H1 (cell line): ENCODE data around the gene HIVEP2. TPM values are rescaled to one million over a fixed set of nuclear protein-coding genes. Genes with fewer than 3 reads are reported as not detected.

Experiments
- CTCF ChIA-PET: fragments of 300-600 bp; sonication (Branson Sonifier 250); formaldehyde crosslinking; loops from one replicate; lab custom pipeline; 2021; ENCODE audit not compliant: partially characterized antibody; lab: Charles Lee
- POLR2A ChIA-PET: fragments of 300-600 bp; sonication (Branson Sonifier 250); formaldehyde crosslinking; loops from one replicate; lab custom pipeline; 2021; ENCODE audit warnings: inconsistent platforms; ENCODE audit not compliant: partially characterized antibody; lab: Charles Lee
- DNase-seq, 2 experiments: peaks; one replicate each; pipeline versions ENCODE4 v3.0.0 to v3.0.0-alpha.2; 2010 to 2022; ENCODE audit warnings: low spot score in 2 of 2, low read depth in 1 of 2, mixed read lengths in 1 of 2
- FAIRE-seq: peaks from 2 replicates; lab custom pipeline; 2011; peaks lifted over from hg19 to GRCh38; lab: Jason Lieb, UNC
- H2AFZ ChIP-seq: 2 replicates; pipeline ENCODE4 v1.8.1; 2012; ENCODE audit warnings: low read length, inconsistent platforms
- H2AK5ac ChIP-seq: 2 replicates; pipeline ENCODE4 v1.6.1; 2013; ENCODE audit warnings: low read depth, low read length
- H2BK120ac ChIP-seq: replicated peaks from 2 replicates; pipeline ENCODE3; 2013; ENCODE audit warnings: low read depth, low read length, inconsistent platforms
- H2BK12ac ChIP-seq: 2 replicates; pipeline ENCODE4 v1.6.1; 2013; ENCODE audit warnings: low read depth, low read length
- H2BK15ac ChIP-seq: 2 replicates; pipeline ENCODE4 v1.6.1; 2013; ENCODE audit warnings: low read length
- H2BK20ac ChIP-seq: 2 replicates; pipeline ENCODE4 v1.6.1; 2013; ENCODE audit warnings: low read length
- H2BK5ac ChIP-seq: 2 replicates; pipeline ENCODE4 v1.6.1; 2013; ENCODE audit warnings: low read depth, low read length
- H3K14ac ChIP-seq: 2 replicates; pipeline ENCODE4 v1.6.1; 2013; ENCODE audit warnings: inconsistent platforms; ENCODE audit not compliant: insufficient read length
- H3K18ac ChIP-seq: 2 replicates; pipeline ENCODE4 v1.6.1; 2013; ENCODE audit warnings: low read length; ENCODE audit errors: extremely low read depth
- H3K23ac ChIP-seq: 2 replicates; pipeline ENCODE4 v1.6.1; 2013; ENCODE audit warnings: inconsistent platforms; ENCODE audit not compliant: insufficient read length
- H3K23me2 ChIP-seq: 2 replicates; pipeline ENCODE4 v1.6.1; 2013; ENCODE audit warnings: low read depth, low read length
- H3K27ac ChIP-seq: 2 replicates; pipeline ENCODE4 v1.6.1; 2011; ENCODE audit warnings: low read depth, low read length, inconsistent platforms
- H3K27me3 ChIP-seq, 4 experiments: replicated peaks in 1 of 4; 1 replicate in 1 of 4; 2 replicates in 3 of 4; pipeline versions ENCODE4 v1.6.1 to v1.8.1; 2011 to 2013; ENCODE audit warnings: low read length in 3 of 4, mild to moderate bottlenecking in 3 of 4, inconsistent platforms in 2 of 4, mixed read lengths in 2 of 4, moderate library complexity in 1 of 4; ENCODE audit not compliant: control insufficient read depth in 3 of 4, insufficient read depth in 3 of 4; ENCODE audit errors: extremely low read depth in 1 of 4
- H3K36me3 ChIP-seq, 4 experiments: 2 replicates each; pipeline versions ENCODE4 v1.6.1 to v1.8.1; 2011 to 2013; ENCODE audit warnings: mild to moderate bottlenecking in 4 of 4, low read length in 3 of 4, moderate library complexity in 2 of 4, control low read depth in 1 of 4, inconsistent platforms in 1 of 4; ENCODE audit not compliant: insufficient read depth in 4 of 4, control insufficient read depth in 2 of 4
- H3K4ac ChIP-seq: replicated peaks from 2 replicates; pipeline ENCODE3; 2013; ENCODE audit warnings: low read length, low read depth, mixed read lengths, inconsistent platforms; ENCODE audit not compliant: insufficient read length
- H3K4me1 ChIP-seq, 4 experiments: replicated peaks in 1 of 4; 1 replicate in 1 of 4; 2 replicates in 3 of 4; pipeline versions ENCODE4 v1.6.1 to v1.8.1; 2011 to 2013; ENCODE audit warnings: low read length in 3 of 4, inconsistent platforms in 2 of 4, mixed read lengths in 1 of 4; ENCODE audit not compliant: insufficient read depth in 4 of 4, control insufficient read depth in 3 of 4
- H3K4me2 ChIP-seq, 2 experiments: 2 replicates each; pipeline versions ENCODE4 v1.6.1 to v1.8.1; 2011 to 2013; ENCODE audit warnings: low read depth in 2 of 2, low read length in 2 of 2, control low read depth in 1 of 2, inconsistent platforms in 1 of 2, mild to moderate bottlenecking in 1 of 2; ENCODE audit not compliant: insufficient read depth in 1 of 2
- H3K4me3 ChIP-seq, 4 experiments: fragments of 200-600, 300-600 bp in 1 of 4; sonication (generic), shearing (Covaris generic), sonication (Bioruptor Twin) in 1 of 4; 2 replicates each; pipeline versions ENCODE4 v1.5.1 to v1.8.1; 2011 to 2016; ENCODE audit warnings: low read length in 4 of 4, low read depth in 3 of 4, control low read depth in 2 of 4, inconsistent platforms in 2 of 4, mild to moderate bottlenecking in 2 of 4, mixed read lengths in 1 of 4, moderate library complexity in 1 of 4; ENCODE audit not compliant: insufficient read depth in 2 of 4; ENCODE audit errors: extremely low read depth in 1 of 4
- H3K56ac ChIP-seq: replicated peaks from 2 replicates; pipeline ENCODE3; 2013; ENCODE audit warnings: low read depth, mild to moderate bottlenecking, mixed read lengths, low read length, inconsistent platforms; ENCODE audit not compliant: insufficient read length
- H3K79me1 ChIP-seq: 2 replicates; pipeline ENCODE4 v1.6.1; 2013; ENCODE audit warnings: low read depth, low read length, control low read depth
- H3K79me2 ChIP-seq, 2 experiments: 2 replicates each; pipeline versions ENCODE4 v1.6.1 to v1.8.1; 2012 to 2013; ENCODE audit warnings: low read length in 2 of 2, mild to moderate bottlenecking in 2 of 2, inconsistent platforms in 1 of 2; ENCODE audit not compliant: insufficient read depth in 2 of 2, control insufficient read depth in 1 of 2
- H3K9ac ChIP-seq, 4 experiments: replicated peaks in 1 of 4; 1 replicate in 1 of 4; 2 replicates in 3 of 4; pipeline versions ENCODE4 v1.6.1 to v1.8.1; 2011 to 2013; ENCODE audit warnings: low read depth in 3 of 4, low read length in 3 of 4, control low read depth in 2 of 4, mild to moderate bottlenecking in 2 of 4, moderate library complexity in 2 of 4, inconsistent platforms in 1 of 4; ENCODE audit errors: extremely low read depth in 1 of 4
- H3K9me3 ChIP-seq, 2 experiments: 2 replicates each; pipeline versions ENCODE4 v1.6.1 to v1.8.1; 2012 to 2013; ENCODE audit warnings: mild to moderate bottlenecking in 2 of 2, moderate library complexity in 2 of 2, control low read depth in 1 of 2, inconsistent platforms in 1 of 2, low read depth in 1 of 2, low read length in 1 of 2, mixed read lengths in 1 of 2; ENCODE audit not compliant: insufficient read depth in 2 of 2
- H4K20me1 ChIP-seq, 2 experiments: replicated peaks in 1 of 2; 2 replicates each; pipeline versions ENCODE3 to v1.8.1; 2011 to 2013; ENCODE audit warnings: inconsistent platforms in 2 of 2, low read length in 2 of 2, mild to moderate bottlenecking in 1 of 2; ENCODE audit not compliant: insufficient read depth in 2 of 2, control insufficient read depth in 1 of 2
- H4K5ac ChIP-seq: 2 replicates; pipeline ENCODE4 v1.6.1; 2013; ENCODE audit warnings: low read length, low read depth, mixed read lengths, inconsistent platforms; ENCODE audit not compliant: insufficient read length
- H4K8ac ChIP-seq: 2 replicates; pipeline ENCODE4 v1.8.0; 2013; ENCODE audit warnings: mild to moderate bottlenecking, moderate library complexity, low read length, inconsistent platforms; ENCODE audit not compliant: insufficient read depth; ENCODE audit errors: extremely low read depth
- H4K91ac ChIP-seq: replicated peaks from 2 replicates; pipeline ENCODE3; 2013; ENCODE audit warnings: low read length, mixed read lengths, inconsistent platforms; ENCODE audit not compliant: insufficient read length
- ATF2 ChIP-seq: IDR thresholded peaks from 2 replicates; pipeline ENCODE4 v1.6.1; 2012; ENCODE audit warnings: low read length, inconsistent platforms
- CEBPB ChIP-seq: IDR thresholded peaks from 2 replicates; pipeline ENCODE4 v1.6.1; 2012; ENCODE audit warnings: low read depth, low read length
- CREB1 ChIP-seq: IDR thresholded peaks from 2 replicates; pipeline ENCODE4 v1.6.1; 2012; ENCODE audit warnings: inconsistent platforms
- RXRA ChIP-seq: IDR thresholded peaks from 2 replicates; pipeline ENCODE4 v1.6.1; 2011; ENCODE audit warnings: low read depth, mild to moderate bottlenecking, low read length, moderate library complexity; ENCODE audit not compliant: insufficient read depth
- WGBS, 2 experiments: shearing (Covaris generic) in 1 of 2; methylation state at CpG; one replicate each; pipeline versions ENCODE4 v1.1.6 to v1.1.7; 2013 to 2015; ENCODE audit warnings: low lambda C conversion rate in 2 of 2, mixed read lengths in 2 of 2, inconsistent platforms in 1 of 2, low coverage in 1 of 2, missing lambda C conversion rate in 1 of 2; ENCODE audit not compliant: insufficient replicate concordance in 2 of 2, insufficient coverage in 1 of 2, insufficient read length in 1 of 2; ENCODE audit errors: extremely low coverage in 1 of 2, missing lambda C conversion rate in 1 of 2; 5-methylcytosine and 5-hydroxymethylcytosine counted together
- polyA plus RNA-seq, 7 experiments: library from polyadenylated mRNA; depleted of rRNA in 3 of 7; stranded (reverse) in 5 of 7; unstranded in 2 of 7; fragments of >200 nt in 5 of 7; fragments of 200-250 nt in 2 of 7; gene quantifications; 1 replicate in 5 of 7; 2 replicates in 1 of 7; 4 replicates in 1 of 7; pipeline versions ENCODE4 v1.2.1 to v1.2.3, GENCODE V29; 2011 to 2013; ENCODE audit warnings: missing spikeins in 2 of 7, mixed read lengths in 2 of 7
- total RNA-seq: library from RNA; stranded (reverse); fragmentation: NEBNext Ultra II Directional; extraction: Animal tissue kit (Norgen Biotek cat#: 25700); gene quantifications from 2 replicates; pipeline ENCODE4 v1.2.1, GENCODE V29; 2021

The HIVEP2 gene
- total and polyA plus RNA-seq, 2 of the 8 experiments (the other 6 are each of a cell fraction or from before 2014, with no cell fraction given): 2.2 to 6.1 TPM

GRCh38 chr6:142903812-142904211 lies 41.2 kb downstream of the HIVEP2 start:
- H3K4me3 ChIP-seq: no peak overlapping the region
- H2AK5ac ChIP-seq: no peak overlapping the region
- no peak overlapping the region for H3K56ac ChIP-seq
- 74% methylated on average over 1 of the region's 1 CpG; no CpG with 5 or more reads in 1 of the 2 experiments for WGBS, 2 experiments
- POLR2A ChIA-PET: no interaction called here
- FAIRE-seq (no peak), DNase-seq (no peak)
- H3K36me3 ChIP-seq: no peaks in the 10 kb centered on the region
- no peak overlapping the region for H3K14ac ChIP-seq
- no peak overlapping the region for H2BK5ac ChIP-seq
- no peak overlapping the region for H4K5ac ChIP-seq
- no peaks in the 10 kb centered on the region for H3K27me3 ChIP-seq
- no peak overlapping the region for H3K4ac ChIP-seq
- H2BK12ac ChIP-seq: no peak overlapping the region
- 0 out of 4 replicates have a peak, but pooled peaks cover 0 to 4% of the 10 kb centered on the region in 2 experiments for H3K79me2 ChIP-seq
- no peak overlapping the region for H3K23ac ChIP-seq
- no peak overlapping the region for H4K8ac ChIP-seq
- H3K4me2 ChIP-seq: no peak overlapping the region
- peaks cover 0 to 5% (median 2%) of the 10 kb centered on the region in 4 experiments; a peak in 2 of 7 replicates for H3K4me1 ChIP-seq
- H3K9ac ChIP-seq: no peak overlapping the region
- H4K20me1 ChIP-seq: no peaks in the 10 kb centered on the region
- TF ChIP-seq CREB1: no peak
- TF ChIP-seq ATF2: no peak
- TF ChIP-seq RXRA: no peak
- no peak for TF ChIP-seq CEBPB
- TF ChIP-seq, all 59 proteins: peak for 0
- Histone ChIP-seq H2AFZ (no peak overlapping the region), H3K9me3 (no peaks in the 10 kb centered on the region), H3K18ac (no peak overlapping the region), H3K27ac (no peak overlapping the region), H2BK15ac (no peak overlapping the region), H3K23me2 (no peaks in the 10 kb centered on the region), H3K79me1 (peaks cover 3% of the 10 kb centered on the region; the same call in 1 of the 2 replicates), H4K91ac (no peak overlapping the region), H2BK120ac (no peak overlapping the region), H2BK20ac (no peak overlapping the region)
- CTCF ChIA-PET: no interaction called here
